Kidney (tissue), 14 donors: ENCODE results near the gene THSD8. TPM values are rescaled to one million over a fixed set of nuclear protein-coding genes. Genes with fewer than 3 reads are reported as not detected.

Experiments used
- DNase-seq, 5 donors: peaks; one replicate each; pipeline ENCODE4 v3.0.0-alpha.2; 2013 to 2020
- FAIRE-seq: peaks from 2 replicates; lab custom pipeline; 2012; peaks lifted over from hg19 to GRCh38; lab: Jason Lieb, UNC
- H3K27ac ChIP-seq, 2 donors: one replicate each; pipeline ENCODE4 v1.7.0; 2013; ENCODE audit warnings: low read depth in 2 of 2, low read length in 2 of 2, inconsistent platforms in 1 of 2
- H3K27me3 ChIP-seq: one replicate; pipeline ENCODE4 v1.7.1; 2013; ENCODE audit warnings: low read length, inconsistent platforms; ENCODE audit not compliant: control insufficient read depth, insufficient read depth
- H3K36me3 ChIP-seq, 3 donors: one replicate each; pipeline versions ENCODE4 v1.7.0 to v1.7.1; 2013; ENCODE audit warnings: low read length in 3 of 3, control low read depth in 1 of 3, inconsistent platforms in 1 of 3; ENCODE audit not compliant: insufficient read depth in 3 of 3, control insufficient read depth in 2 of 3
- H3K4me1 ChIP-seq, 3 donors: one replicate each; pipeline versions ENCODE4 v1.7.0 to v1.7.1; 2013; ENCODE audit warnings: low read length in 3 of 3, inconsistent platforms in 1 of 3, low read depth in 1 of 3; ENCODE audit not compliant: control insufficient read depth in 2 of 3, insufficient read depth in 2 of 3
- H3K4me3 ChIP-seq, 3 donors: one replicate each; pipeline versions ENCODE4 v1.7.0 to v1.8.1; 2013; ENCODE audit warnings: low read length in 3 of 3, control low read depth in 1 of 3, inconsistent platforms in 1 of 3
- H3K9ac ChIP-seq, 3 donors: one replicate each; pipeline versions ENCODE4 v1.7.0 to v1.7.1; 2013; ENCODE audit warnings: low read length in 3 of 3, control low read depth in 1 of 3, inconsistent platforms in 1 of 3
- H3K9me3 ChIP-seq, 3 donors: one replicate each; pipeline versions ENCODE4 v1.7.0 to v1.7.1; 2013; ENCODE audit warnings: low read length in 3 of 3, control low read depth in 1 of 3, inconsistent platforms in 1 of 3; ENCODE audit not compliant: control insufficient read depth in 2 of 3, insufficient read depth in 1 of 3
- CTCF ChIP-seq: IDR thresholded peaks from 3 replicates; pipeline ENCODE4 v1.5.1; 2012; ENCODE audit warnings: mild to moderate bottlenecking, moderate library complexity, borderline replicate concordance; ENCODE audit not compliant: insufficient read depth; ENCODE audit errors: extremely low read depth
- intact Hi-C: fragments of 100-400 bp; cut with DNase I; formaldehyde crosslinking; loops from one replicate; pipeline ENCODE4 v1.11.1; 2022
- microRNA-seq: library from miRNA; unstranded; fragments of <30 nt; microRNA quantifications from one replicate; pipeline ENCODE4 v1.2.0, GENCODE V29; 2020
- polyA plus RNA-seq: library from polyadenylated mRNA; stranded (reverse); fragments of 350-450 nt; fragmentation: Illumina TruSeq; extraction: RNeasy Lipid Tissue Mini Kit (QIAGEN cat#74804); gene quantifications from one replicate; pipeline ENCODE4 v1.2.3, GENCODE V29; 2014; ENCODE audit warnings: low read depth, low replicate concordance; ENCODE audit not compliant: insufficient read depth
- total RNA-seq: library from RNA; stranded (reverse); fragmentation: NEBNext Ultra II Directional; extraction: Animal tissue kit (Norgen Biotek cat#: 25700); gene quantifications from one replicate; pipeline ENCODE4 v1.2.1, GENCODE V29; 2021
- donor health status: control.
- donor health status: control.
- donor health status: control.
- donor health status: control.
- donor health status: control.
- donor health status: DM: yes; HTN: yes; CAD: no.
- donor health status: Normal renal cell carcinoma (clear cell type).

The THSD8 gene
- total and polyA plus RNA-seq, 2 donors from 2014 or later = 3.2 to 10.0 TPM

GRCh38 chr19:12847159-12848139 is 45.6 kb downstream of the THSD8 start:
- FAIRE-seq = no peak
- Histone ChIP-seq H3K36me3 (no peaks in the 10 kb centered on the region), H3K4me1 (peaks cover 0 to 7% (median 0%) of the 10 kb centered on the region in 3 donors), H3K4me3 (peak overlapping the region in 1 of 3 donors; percentile 33), H3K27ac (no peak overlapping the region), H3K9ac (no peak overlapping the region), H3K27me3 (peaks cover 4% of the 10 kb centered on the region), H3K9me3 (no peaks in the 10 kb centered on the region)
- intact Hi-C loops = no loop called here
- TF ChIP-seq CTCF = peak; percentile 99
- peak; percentile 85 to 93 (median 92) for DNase-seq

Small RNAs within 50 kb of the gene (microRNA-seq; reads per million reads assigned to microRNA genes)
- gene MIR5684 (not detected), gene MIR6794 (not detected)

Other genes with a start within 250 kb of the THSD8 start
- gene ZNF490, start 191.3 kb upstream of the THSD8 start, total RNA-seq = 14.3 TPM
- 1.0 TPM for gene ZNF490, start 191.3 kb upstream of the THSD8 start, polyA plus RNA-seq
- gene ZNF791, start 191.1 kb upstream of the THSD8 start, total RNA-seq = 34.7 TPM
- gene ZNF791, start 191.1 kb upstream of the THSD8 start, polyA plus RNA-seq = 6.5 TPM
- 90.5 TPM for gene MAN2B1, start 135.3 kb upstream of the THSD8 start, total RNA-seq
- 63.9 TPM for gene MAN2B1, start 135.3 kb upstream of the THSD8 start, polyA plus RNA-seq
- gene WDR83, start 135.3 kb upstream of the THSD8 start, total RNA-seq = 10.5 TPM
- 21.2 TPM for gene WDR83, start 135.3 kb upstream of the THSD8 start, polyA plus RNA-seq
- gene DHPS, start 120.2 kb upstream of the THSD8 start, total RNA-seq = 75.9 TPM
- 61.3 TPM for gene DHPS, start 120.2 kb upstream of the THSD8 start, polyA plus RNA-seq
- gene GNG14, start 114.1 kb upstream of the THSD8 start, total RNA-seq = not detected
- gene GNG14, start 114.1 kb upstream of the THSD8 start, polyA plus RNA-seq = not detected
- 11.4 TPM for gene FBXW9, start 105.4 kb upstream of the THSD8 start, total RNA-seq
- 14.9 TPM for gene FBXW9, start 105.4 kb upstream of the THSD8 start, polyA plus RNA-seq
- gene TNPO2, start 78.1 kb upstream of the THSD8 start, total RNA-seq = 62.7 TPM
- gene TNPO2, start 78.1 kb upstream of the THSD8 start, polyA plus RNA-seq = 20.5 TPM
- gene TRIR, start 67.4 kb upstream of the THSD8 start, total RNA-seq = 135 TPM
- gene TRIR, start 67.4 kb upstream of the THSD8 start, polyA plus RNA-seq = 321 TPM
- 71.3 TPM for gene GET3, start 64.6 kb upstream of the THSD8 start, total RNA-seq
- 132 TPM for gene GET3, start 64.6 kb upstream of the THSD8 start, polyA plus RNA-seq
- not detected for gene BEST2, start 50.3 kb upstream of the THSD8 start, total RNA-seq
- not detected for gene BEST2, start 50.3 kb upstream of the THSD8 start, polyA plus RNA-seq
- 58.1 TPM for gene HOOK2, start 26.5 kb upstream of the THSD8 start, total RNA-seq
- 41.8 TPM for gene HOOK2, start 26.5 kb upstream of the THSD8 start, polyA plus RNA-seq
- gene JUNB, start 10.6 kb upstream of the THSD8 start, total RNA-seq = 128 TPM
- 142 TPM for gene JUNB, start 10.6 kb upstream of the THSD8 start, polyA plus RNA-seq
- 171 TPM for gene PRDX2, start 269 bp upstream of the THSD8 start, total RNA-seq
- 664 TPM for gene PRDX2, start 269 bp upstream of the THSD8 start, polyA plus RNA-seq
- 7.9 TPM for gene RNASEH2A, start 4.5 kb downstream of the THSD8 start, total RNA-seq
- 1.3 TPM for gene RNASEH2A, start 4.5 kb downstream of the THSD8 start, polyA plus RNA-seq
- gene RTBDN, start 32.5 kb downstream of the THSD8 start, total RNA-seq = not detected
- gene RTBDN, start 32.5 kb downstream of the THSD8 start, polyA plus RNA-seq = not detected
- 0.35 TPM for gene MAST1, start 36.4 kb downstream of the THSD8 start, total RNA-seq
- 0.39 TPM for gene MAST1, start 36.4 kb downstream of the THSD8 start, polyA plus RNA-seq
- 34.7 TPM for gene DNASE2, start 79.4 kb downstream of the THSD8 start, total RNA-seq
- gene DNASE2, start 79.4 kb downstream of the THSD8 start, polyA plus RNA-seq = 50.9 TPM
- gene KLF1, start 85.1 kb downstream of the THSD8 start, total RNA-seq = not detected
- gene KLF1, start 85.1 kb downstream of the THSD8 start, polyA plus RNA-seq = not detected
- 21.9 TPM for gene GCDH, start 89.1 kb downstream of the THSD8 start, total RNA-seq
- 45.6 TPM for gene GCDH, start 89.1 kb downstream of the THSD8 start, polyA plus RNA-seq
- not detected for gene SYCE2, start 117.2 kb downstream of the THSD8 start, total RNA-seq
- gene SYCE2, start 117.2 kb downstream of the THSD8 start, polyA plus RNA-seq = not detected
- gene FARSA, start 131.6 kb downstream of the THSD8 start, total RNA-seq = 48.0 TPM
- 58.2 TPM for gene FARSA, start 131.6 kb downstream of the THSD8 start, polyA plus RNA-seq
- 1,087 TPM for gene CALR, start 136.5 kb downstream of the THSD8 start, total RNA-seq
- 1,037 TPM for gene CALR, start 136.5 kb downstream of the THSD8 start, polyA plus RNA-seq
- gene RAD23A, start 143.8 kb downstream of the THSD8 start, total RNA-seq = 79.2 TPM
- gene RAD23A, start 143.8 kb downstream of the THSD8 start, polyA plus RNA-seq = 105 TPM
- 18.4 TPM for gene GADD45GIP1, start 155.2 kb downstream of the THSD8 start, total RNA-seq
- 71.3 TPM for gene GADD45GIP1, start 155.2 kb downstream of the THSD8 start, polyA plus RNA-seq
- gene DAND5, start 167.5 kb downstream of the THSD8 start, total RNA-seq = not detected
- not detected for gene DAND5, start 167.5 kb downstream of the THSD8 start, polyA plus RNA-seq
- 65.0 TPM for gene NFIX, start 193.4 kb downstream of the THSD8 start, total RNA-seq
- 4.3 TPM for gene NFIX, start 193.4 kb downstream of the THSD8 start, polyA plus RNA-seq